Stimulated activated CD8-positive, alpha-beta memory T cell treated with anti-CD3 and anti-CD28 coated beads, Interleukin-4, amount 100 ng/mL, for 48 hours (primary cell): ENCODE measurements around the gene GABRD.

Experiments used
- DNase-seq: peaks from one replicate; pipeline ENCODE4 v3.0.0-alpha.2; 2020

GABRD gene

GRCh38 chr1:2019571-2020309 is 595 bp downstream of the GABRD start:
- DNase-seq: no peak

- no peak for DNase-seq
Observed at GRCh38 chr1:2020310-2020655, 1.1 kb downstream of the GABRD start.

GRCh38 chr1:2021550-2021949 is 2.4 kb downstream of the GABRD start:
- no peak for DNase-seq

GRCh38 chr1:2022063-2022770 is 3.1 kb downstream of the GABRD start:
- DNase-seq: no peak

- no peak for DNase-seq
Observed at GRCh38 chr1:2023187-2023586, 4.0 kb downstream of the GABRD start.

- DNase-seq: no peak
Observed at GRCh38 chr1:2024451-2024850, 5.3 kb downstream of the GABRD start.

- no peak for DNase-seq
Observed at GRCh38 chr1:2024887-2025286, 5.7 kb downstream of the GABRD start.

- no peak for DNase-seq
Observed at GRCh38 chr1:2025491-2025981, 6.4 kb downstream of the GABRD start.

GRCh38 chr1:2027961-2028583 is 8.9 kb downstream of the GABRD start:
- no peak for DNase-seq

- DNase-seq: no peak
Observed at GRCh38 chr1:2028870-2029560, 9.9 kb downstream of the GABRD start.

- no peak for DNase-seq
Observed at GRCh38 chr1:2029561-2029960, 10.4 kb downstream of the GABRD start.

GRCh38 chr1:2030076-2030871 is 11.1 kb downstream of the GABRD start:
- DNase-seq: no peak

- no peak for DNase-seq
Observed at GRCh38 chr1:2031546-2032540, 12.7 kb downstream of the GABRD start.

GRCh38 chr1:2032737-2033136 is 13.6 kb downstream of the GABRD start:
- no peak for DNase-seq

GRCh38 chr1:2033165-2033564 is 14.0 kb downstream of the GABRD start:
- DNase-seq: no peak

- DNase-seq: no peak
Observed at GRCh38 chr1:2036287-2036686, 17.1 kb downstream of the GABRD start.

- no peak for DNase-seq
Observed at GRCh38 chr1:2037314-2037979, 18.3 kb downstream of the GABRD start.

GRCh38 chr1:2038229-2038628 is 19.1 kb downstream of the GABRD start:
- no peak for DNase-seq

GRCh38 chr1:2039251-2039650 is 20.1 kb downstream of the GABRD start:
- DNase-seq: no peak

- no peak for DNase-seq
Observed at GRCh38 chr1:2041305-2041704, 22.2 kb downstream of the GABRD start.

- no peak for DNase-seq
Observed at GRCh38 chr1:2041887-2042286, 22.7 kb downstream of the GABRD start.
